Measurements from ENCODE around the gene HNRNPUL2. TPM values are rescaled to one million over a fixed set of nuclear protein-coding genes. Genes with fewer than 3 reads are reported as not detected.
"Not testable (repeated sequence)": the region's sequence is repeated elsewhere in the genome, so short reads cannot be mapped to it uniquely, and the experiment has no call there.

Gene HNRNPUL2
- polyA plus RNA-seq, 4 donors = 38.6 to 67.9 (median 44.1) TPM

DNA sequence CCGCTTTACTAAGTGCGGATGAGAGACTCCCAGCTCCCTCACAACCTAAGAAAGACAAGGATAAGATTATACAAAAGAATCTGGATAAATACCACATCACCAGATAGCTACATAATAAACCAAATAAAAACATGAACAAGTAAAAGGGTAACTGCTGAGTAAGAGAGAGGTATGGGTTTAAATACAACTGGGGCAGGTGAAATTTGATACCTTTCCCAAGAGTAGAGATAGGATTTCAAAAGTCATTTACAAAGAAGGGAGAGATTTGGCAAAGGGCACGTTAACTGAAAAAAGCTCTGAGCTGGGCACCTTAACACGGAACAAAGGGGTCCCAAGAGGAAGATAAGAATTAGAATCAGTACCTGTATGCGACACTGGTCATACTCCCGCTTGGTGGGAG is 50.1 kb downstream of the HNRNPUL2 start:
- Histone ChIP-seq H3K4me1 (ENCODE audit: control insufficient read depth in 3 of 3, insufficient read depth in 2 of 3, low read depth in 1 of 3, low read length in 2 of 3) (peaks cover 2 to 21% (median 4%) of the 10 kb centered on the region in 3 donors), H3K4me3 (ENCODE audit: low read depth in 1 of 3, low read length in 3 of 3) (no peak overlapping the region), H3K27ac (ENCODE audit: low read depth in 1 of 3, low read length in 2 of 3) (no peak overlapping the region), H3K36me3 (ENCODE audit: control insufficient read depth in 3 of 3, insufficient read depth in 2 of 3, low read depth in 1 of 3, low read length in 3 of 3) (peaks cover 2 to 35% (median 3%) of the 10 kb centered on the region in 3 donors), H3K9me3 (ENCODE audit: control insufficient read depth in 2 of 2, insufficient read depth in 1 of 2, low read depth in 1 of 2, low read length in 1 of 2) (no peaks in the 10 kb centered on the region), H3K27me3 (ENCODE audit: control insufficient read depth in 3 of 3, insufficient read depth in 3 of 3, low read length in 3 of 3) (no peaks in the 10 kb centered on the region)
- FAIRE-seq (no peak), DNase-seq (no peak)
- WGBS, 3 donors = 79 to 87% (median 81%) methylated on average over 6 of the region's 6 CpGs

- H3K27ac ChIP-seq (ENCODE audit: low read depth in 1 of 3, low read length in 2 of 3) = peak overlapping the region in 1 of 3 donors; percentile 25
- H3K36me3 ChIP-seq (ENCODE audit: control insufficient read depth in 3 of 3, insufficient read depth in 2 of 3, low read depth in 1 of 3, low read length in 3 of 3) = peaks cover 2 to 35% (median 3%) of the 10 kb centered on the region in 3 donors
- 48 to 58% (median 54%) methylated on average over 6 of the region's 6 CpGs for WGBS, 3 donors
- no peak for DNase-seq
- H3K4me3 ChIP-seq (ENCODE audit: low read depth in 1 of 3, low read length in 3 of 3) = no peak overlapping the region
- H3K9me3 ChIP-seq (ENCODE audit: control insufficient read depth in 2 of 2, insufficient read depth in 1 of 2, low read depth in 1 of 2, low read length in 1 of 2) = no peaks in the 10 kb centered on the region
- H3K27me3 ChIP-seq (ENCODE audit: control insufficient read depth in 3 of 3, insufficient read depth in 3 of 3, low read length in 3 of 3) = no peaks in the 10 kb centered on the region
- peaks cover 2 to 21% (median 4%) of the 10 kb centered on the region in 3 donors for H3K4me1 ChIP-seq (ENCODE audit: control insufficient read depth in 3 of 3, insufficient read depth in 2 of 3, low read depth in 1 of 3, low read length in 2 of 3)
- no peak for FAIRE-seq
Observed at GRCh38 chr11:62676698-62677097, 50.6 kb downstream of the HNRNPUL2 start.

DNA sequence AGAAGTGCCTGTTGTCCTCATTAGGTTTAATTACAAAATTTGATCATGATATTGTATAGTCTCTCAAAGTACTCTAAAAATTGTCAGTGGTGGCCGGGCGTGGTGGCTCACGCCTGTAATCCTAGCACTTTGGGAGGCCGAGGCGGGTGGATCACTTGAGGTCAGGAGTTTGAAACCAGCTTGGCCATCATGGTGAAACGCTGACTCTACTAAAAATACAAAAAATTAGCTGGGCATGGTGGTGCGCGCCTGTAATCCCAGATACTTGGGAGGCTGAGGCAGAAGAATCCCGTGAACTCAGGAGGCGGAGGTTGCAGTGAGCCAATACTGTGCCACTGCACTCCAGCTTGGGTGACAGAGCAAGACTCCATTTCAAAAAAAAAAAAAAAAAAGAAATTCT is 51.8 kb downstream of the HNRNPUL2 start:
- Histone ChIP-seq H3K4me1 (ENCODE audit: control insufficient read depth in 3 of 3, insufficient read depth in 2 of 3, low read depth in 1 of 3, low read length in 2 of 3) (peaks cover 2 to 21% (median 4%) of the 10 kb centered on the region in 3 donors), H3K36me3 (ENCODE audit: control insufficient read depth in 3 of 3, insufficient read depth in 2 of 3, low read depth in 1 of 3, low read length in 3 of 3) (peaks cover 2 to 35% (median 3%) of the 10 kb centered on the region in 3 donors)
- not testable (repeated sequence) for DNase-seq; FAIRE-seq; H3K27ac ChIP-seq (ENCODE audit: low read depth in 1 of 3, low read length in 2 of 3); H3K27me3 ChIP-seq (ENCODE audit: control insufficient read depth in 3 of 3, insufficient read depth in 3 of 3, low read length in 3 of 3); H3K4me3 ChIP-seq (ENCODE audit: low read depth in 1 of 3, low read length in 3 of 3); H3K9me3 ChIP-seq (ENCODE audit: control insufficient read depth in 2 of 2, insufficient read depth in 1 of 2, low read depth in 1 of 2, low read length in 1 of 2)
- 90 to 95% (median 94%) methylated on average over 10 of the region's 10 CpGs for WGBS, 3 donors

DNA sequence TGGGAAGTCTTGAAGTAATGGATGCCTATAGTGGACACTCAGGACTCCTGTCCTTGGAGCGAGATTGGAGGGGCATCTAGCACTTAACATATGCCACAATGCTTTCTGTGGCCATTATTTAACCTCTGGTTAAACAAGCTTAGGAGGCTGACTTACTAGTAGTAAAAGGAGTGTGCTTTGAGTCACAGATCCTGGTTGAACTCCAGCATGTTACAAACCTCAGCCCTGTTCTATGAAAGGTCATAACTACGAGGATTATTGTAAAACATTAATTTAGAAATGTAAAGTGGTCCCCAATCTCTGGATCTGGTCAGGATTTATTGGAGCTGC is 54.1 kb downstream of the HNRNPUL2 start:
- Histone ChIP-seq H3K4me1 (ENCODE audit: control insufficient read depth in 3 of 3, insufficient read depth in 2 of 3, low read depth in 1 of 3, low read length in 2 of 3) (peaks cover 4 to 16% (median 9%) of the 10 kb centered on the region in 3 donors), H3K9me3 (ENCODE audit: control insufficient read depth in 2 of 2, insufficient read depth in 1 of 2, low read depth in 1 of 2, low read length in 1 of 2) (no peaks in the 10 kb centered on the region), H3K36me3 (ENCODE audit: control insufficient read depth in 3 of 3, insufficient read depth in 2 of 3, low read depth in 1 of 3, low read length in 3 of 3) (peaks cover 2 to 44% (median 3%) of the 10 kb centered on the region in 3 donors), H3K27ac (ENCODE audit: low read depth in 1 of 3, low read length in 2 of 3) (peak overlapping the region in 2 of 3 donors; percentile 27 to 89), H3K4me3 (ENCODE audit: low read depth in 1 of 3, low read length in 3 of 3) (no peak overlapping the region), H3K27me3 (ENCODE audit: control insufficient read depth in 3 of 3, insufficient read depth in 3 of 3, low read length in 3 of 3) (no peaks in the 10 kb centered on the region)
- WGBS, 3 donors = 53 to 79% (median 55%) methylated on average over 2 of the region's 2 CpGs
- FAIRE-seq (no peak), DNase-seq (no peak)

- no peaks in the 10 kb centered on the region for H3K27me3 ChIP-seq (ENCODE audit: control insufficient read depth in 3 of 3, insufficient read depth in 3 of 3, low read length in 3 of 3)
- peak within 1 kb of the TSS; percentile 77 to 89 (median 87) for H3K27ac ChIP-seq (ENCODE audit: low read depth in 1 of 3, low read length in 2 of 3)
- FAIRE-seq (no peak), DNase-seq (peak; percentile 84 to 92)
- WGBS, 3 donors = 0 to 1% (median 0%) methylated on average over 57 to 59 of the region's 59 CpGs
- no peaks in the 10 kb centered on the region for H3K9me3 ChIP-seq (ENCODE audit: control insufficient read depth in 2 of 2, insufficient read depth in 1 of 2, low read depth in 1 of 2, low read length in 1 of 2)
- peaks cover 0 to 43% (median 6%) of the 10 kb centered on the region in 3 donors for H3K36me3 ChIP-seq (ENCODE audit: control insufficient read depth in 3 of 3, insufficient read depth in 2 of 3, low read depth in 1 of 3, low read length in 3 of 3)
- H3K4me1 ChIP-seq (ENCODE audit: control insufficient read depth in 3 of 3, insufficient read depth in 2 of 3, low read depth in 1 of 3, low read length in 2 of 3) = peaks cover 4 to 16% (median 7%) of the 10 kb centered on the region in 3 donors
- H3K4me3 ChIP-seq (ENCODE audit: low read depth in 1 of 3, low read length in 3 of 3) = peak within 1 kb of the TSS; percentile 61 to 80 (median 80)
Observed at GRCh38 chr11:62671608-62672389, 55.5 kb downstream of the HNRNPUL2 start, which contains the start of the genes LBHD1 and UQCC3. Gene LBHD1, minus strand, starts transcription at chr11:62672267. Its CDS starts 2,236 bp downstream, at chr11:62670031. Gene UQCC3, plus strand, starts transcription at chr11:62671673. Its CDS starts 73 bp downstream, at chr11:62671746.

DNA sequence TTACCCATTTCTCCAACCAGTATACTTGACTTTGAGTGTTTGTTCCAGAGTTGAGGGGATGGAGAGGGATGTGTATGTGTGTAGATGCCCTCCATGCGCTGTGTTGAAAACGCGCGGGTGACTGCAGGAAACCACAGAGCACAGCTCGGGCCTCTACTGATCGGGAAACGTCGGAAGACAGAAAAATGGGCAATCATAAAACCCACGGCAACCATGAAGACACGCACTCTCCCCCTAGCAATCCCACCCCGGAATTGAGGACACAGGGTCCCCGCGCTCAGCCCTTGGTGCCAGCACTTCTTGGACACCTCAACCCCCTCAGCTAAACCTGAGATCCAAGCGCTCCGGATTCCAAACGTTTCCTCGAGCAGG is 56.0 kb downstream of the HNRNPUL2 start:
- no peak for FAIRE-seq
- peak overlapping the region; percentile 77 to 89 (median 87) for H3K27ac ChIP-seq (ENCODE audit: low read depth in 1 of 3, low read length in 2 of 3)
- no peaks in the 10 kb centered on the region for H3K9me3 ChIP-seq (ENCODE audit: control insufficient read depth in 2 of 2, insufficient read depth in 1 of 2, low read depth in 1 of 2, low read length in 1 of 2)
- peaks cover 10 to 22% (median 11%) of the 10 kb centered on the region in 3 donors for H3K4me1 ChIP-seq (ENCODE audit: control insufficient read depth in 3 of 3, insufficient read depth in 2 of 3, low read depth in 1 of 3, low read length in 2 of 3)
- peak overlapping the region; percentile 61 to 80 (median 80) for H3K4me3 ChIP-seq (ENCODE audit: low read depth in 1 of 3, low read length in 3 of 3)
- 0 to 1% (median 1%) methylated on average over 17 of the region's 17 CpGs for WGBS, 3 donors
- DNase-seq = no peak
- peaks cover 0 to 44% (median 6%) of the 10 kb centered on the region in 3 donors for H3K36me3 ChIP-seq (ENCODE audit: control insufficient read depth in 3 of 3, insufficient read depth in 2 of 3, low read depth in 1 of 3, low read length in 3 of 3)
- no peaks in the 10 kb centered on the region for H3K27me3 ChIP-seq (ENCODE audit: control insufficient read depth in 3 of 3, insufficient read depth in 3 of 3, low read length in 3 of 3)

DNA sequence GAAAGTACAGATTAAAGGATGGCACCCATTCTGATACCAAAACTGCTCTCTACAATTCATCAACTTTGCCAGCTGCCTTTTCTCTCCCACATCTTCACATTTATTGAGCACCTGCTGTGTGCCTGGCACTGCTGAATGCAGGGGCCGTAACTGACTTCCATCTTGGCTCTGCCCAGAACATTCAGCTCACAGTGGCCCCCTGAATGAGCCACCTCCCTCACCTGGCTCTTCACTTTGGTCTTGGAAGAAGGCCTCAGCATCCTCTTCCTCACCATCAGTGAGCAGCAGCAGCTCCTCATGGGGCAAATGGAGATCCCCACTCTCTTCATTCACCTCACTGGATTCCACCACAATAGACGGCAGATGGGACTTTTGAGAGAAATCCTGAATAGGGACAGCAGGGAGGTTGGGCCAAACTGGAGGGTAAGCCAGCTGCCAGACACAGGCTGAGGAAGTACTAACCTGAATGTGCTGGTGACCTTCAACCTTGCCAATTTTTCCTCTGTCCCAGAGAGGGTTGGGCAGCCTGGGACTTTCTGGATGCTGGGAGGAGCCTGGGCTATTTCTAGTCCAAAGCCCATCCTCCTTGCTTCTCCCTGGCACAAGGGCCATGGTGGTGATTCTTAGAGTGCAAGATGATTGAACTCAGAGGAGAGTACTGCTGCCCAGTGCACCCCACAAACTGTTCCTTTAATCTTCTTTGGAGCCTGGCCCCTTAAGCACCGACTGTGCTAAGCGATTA is 57.7 kb downstream of the HNRNPUL2 start:
- no peak for FAIRE-seq
- H3K36me3 ChIP-seq (ENCODE audit: control insufficient read depth in 3 of 3, insufficient read depth in 2 of 3, low read depth in 1 of 3, low read length in 3 of 3) = peaks cover 0 to 39% (median 3%) of the 10 kb centered on the region in 3 donors
- peaks cover 10 to 22% (median 11%) of the 10 kb centered on the region in 3 donors for H3K4me1 ChIP-seq (ENCODE audit: control insufficient read depth in 3 of 3, insufficient read depth in 2 of 3, low read depth in 1 of 3, low read length in 2 of 3)

GRCh38 chr11:62667460-62667859 is 59.8 kb downstream of the HNRNPUL2 start:
- H3K27ac ChIP-seq (ENCODE audit: low read depth in 1 of 3, low read length in 2 of 3) = no peak overlapping the region
- WGBS, 3 donors = 68 to 79% (median 77%) methylated on average over 2 of the region's 2 CpGs
- no peaks in the 10 kb centered on the region for H3K9me3 ChIP-seq (ENCODE audit: control insufficient read depth in 2 of 2, insufficient read depth in 1 of 2, low read depth in 1 of 2, low read length in 1 of 2)
- peaks cover 0 to 32% (median 3%) of the 10 kb centered on the region in 3 donors for H3K36me3 ChIP-seq (ENCODE audit: control insufficient read depth in 3 of 3, insufficient read depth in 2 of 3, low read depth in 1 of 3, low read length in 3 of 3)
- DNase-seq (no peak), FAIRE-seq (no peak)
- no peak overlapping the region for H3K4me3 ChIP-seq (ENCODE audit: low read depth in 1 of 3, low read length in 3 of 3)
- H3K4me1 ChIP-seq (ENCODE audit: control insufficient read depth in 3 of 3, insufficient read depth in 2 of 3, low read depth in 1 of 3, low read length in 2 of 3) = peaks cover 10 to 14% (median 11%) of the 10 kb centered on the region in 3 donors
- no peaks in the 10 kb centered on the region for H3K27me3 ChIP-seq (ENCODE audit: control insufficient read depth in 3 of 3, insufficient read depth in 3 of 3, low read length in 3 of 3)

More for the DNA sequence above, 57.7 kb downstream of the HNRNPUL2 start:
- Histone ChIP-seq H3K9me3 (ENCODE audit: control insufficient read depth in 2 of 2, insufficient read depth in 1 of 2, low read depth in 1 of 2, low read length in 1 of 2) (no peaks in the 10 kb centered on the region), H3K27me3 (ENCODE audit: control insufficient read depth in 3 of 3, insufficient read depth in 3 of 3, low read length in 3 of 3) (no peaks in the 10 kb centered on the region), H3K27ac (ENCODE audit: low read depth in 1 of 3, low read length in 2 of 3) (peak overlapping the region in 2 of 3 donors; percentile 2 to 52), H3K4me3 (ENCODE audit: low read depth in 1 of 3, low read length in 3 of 3) (no peak overlapping the region)
- 45 to 69% (median 49%) methylated on average over 4 of the region's 4 CpGs for WGBS, 3 donors
- DNase-seq = peak in 1 of 2 donors; percentile 83

Measured in small intestine (tissue), 7 donors.